GM23338 (cell line): Measurements from ENCODE around the gene ARSD. TPM values are rescaled to one million over a fixed set of nuclear protein-coding genes. Genes with fewer than 3 reads are reported as not detected.

Experiments used
- ATAC-seq: fragments of 200-7000 bp; cut with Tn5 transposase; 3 replicates; pipeline ENCODE4 v1.9.1; 2020
- DNase-seq: peaks from one replicate; pipeline ENCODE4 v3.0.0-alpha.2; 2015; ENCODE audit warnings: low spot score
- H2AFZ ChIP-seq: fragments of 200-600 bp; sonication (generic); 2 replicates; pipeline ENCODE4 v1.8.0; 2016; ENCODE audit warnings: antibody characterized with exemption, mild to moderate bottlenecking, moderate library complexity
- H3F3A ChIP-seq: fragments of 200-600 bp; sonication (generic); replicated peaks from 2 replicates; pipeline ENCODE4 v1.8.0; 2017; ENCODE audit warnings: antibody characterized with exemption, mixed run types, low read depth
- H3K27ac ChIP-seq: fragments of 200-600 bp; sonication (generic); 2 replicates; pipeline ENCODE4 v1.6.1; 2016; ENCODE audit warnings: low read depth
- H3K27me3 ChIP-seq: fragments of 200-600 bp; sonication (generic); 2 replicates; pipeline ENCODE4 v1.8.0; 2016; ENCODE audit warnings: mild to moderate bottlenecking, mixed run types, moderate library complexity; ENCODE audit not compliant: insufficient read depth
- H3K36me3 ChIP-seq: fragments of 200-600 bp; sonication (generic); 2 replicates; pipeline ENCODE4 v1.8.0; 2016; ENCODE audit warnings: mild to moderate bottlenecking; ENCODE audit not compliant: insufficient read depth
- H3K4me1 ChIP-seq: fragments of 200-600 bp; sonication (generic); 2 replicates; pipeline ENCODE4 v1.8.0; 2016; ENCODE audit warnings: mild to moderate bottlenecking, moderate library complexity; ENCODE audit not compliant: insufficient read depth
- H3K4me2 ChIP-seq: fragments of 200-600 bp; sonication (generic); 2 replicates; pipeline ENCODE4 v1.7.1; 2017; ENCODE audit warnings: mixed run types
- H3K4me3 ChIP-seq: fragments of 200-600 bp; sonication (generic); 2 replicates; pipeline ENCODE4 v1.6.1; 2016; ENCODE audit warnings: mixed run types
- H3K79me2 ChIP-seq: fragments of 200-600 bp; sonication (generic); replicated peaks from 2 replicates; pipeline ENCODE4 v1.8.0; 2017; ENCODE audit warnings: mild to moderate bottlenecking; ENCODE audit not compliant: insufficient read depth
- H3K9me2 ChIP-seq: fragments of 200-600 bp; sonication (generic); 2 replicates; pipeline ENCODE4 v1.8.0; 2017; ENCODE audit not compliant: insufficient read depth
- H4K20me1 ChIP-seq: fragments of 200-600 bp; sonication (generic); replicated peaks from 2 replicates; pipeline ENCODE4 v1.8.0; 2017; ENCODE audit warnings: mild to moderate bottlenecking; ENCODE audit not compliant: insufficient read depth
- H3K27ac Mint-ChIP-seq: 2 replicates; pipeline ENCODE4 v1.8.0; 2020; ENCODE audit warnings: inconsistent platforms, mild to moderate bottlenecking, moderate library complexity, mixed read lengths
- H3K27me3 Mint-ChIP-seq: 3 replicates; pipeline ENCODE4 v1.8.0; 2022; ENCODE audit warnings: low read depth, mild to moderate bottlenecking, moderate library complexity, mixed read lengths, inconsistent platforms; ENCODE audit not compliant: insufficient read depth, poor library complexity
- H3K36me3 Mint-ChIP-seq: 3 replicates; pipeline ENCODE4 v1.8.0; 2021; ENCODE audit warnings: low read depth, mild to moderate bottlenecking, inconsistent platforms, moderate library complexity, mixed read lengths
- H3K4me1 Mint-ChIP-seq: 3 replicates; pipeline ENCODE4 v1.8.0; 2020; ENCODE audit warnings: mild to moderate bottlenecking, inconsistent platforms, mixed read lengths
- H3K4me3 Mint-ChIP-seq: 3 replicates; pipeline ENCODE4 v1.8.0; 2021; ENCODE audit warnings: moderate library complexity, mild to moderate bottlenecking, inconsistent platforms, mixed read lengths
- H3K9me3 Mint-ChIP-seq: 3 replicates; pipeline ENCODE4 v1.8.0; 2020; ENCODE audit warnings: moderate library complexity, mild to moderate bottlenecking, inconsistent platforms, mixed read lengths
- CREB1 ChIP-seq: fragments of 250-450 bp; sonication (Bioruptor Pico); IDR thresholded peaks from 2 replicates; pipeline ENCODE4 v1.5.0; 2020; ENCODE audit warnings: low read depth, mild to moderate bottlenecking, moderate library complexity
- EZH2 ChIP-seq: fragments of 200-600 bp; sonication (generic); IDR thresholded peaks from one replicate; pipeline ENCODE4 v1.8.0; 2017; ENCODE audit warnings: antibody characterized with exemption, mild to moderate bottlenecking, low read depth; ENCODE audit not compliant: unreplicated experiment
- EZH2phosphoT487 ChIP-seq: fragments of 200-600 bp; sonication (generic); IDR thresholded peaks from one replicate; pipeline ENCODE4 v1.8.1; 2018; ENCODE audit warnings: antibody characterized with exemption; ENCODE audit not compliant: unreplicated experiment
- JUNB ChIP-seq: IDR thresholded peaks from one replicate; pipeline ENCODE4 v1.6.1; 2016; ENCODE audit warnings: antibody characterized with exemption; ENCODE audit not compliant: unreplicated experiment
- NANOG ChIP-seq: IDR thresholded peaks from 2 replicates; pipeline ENCODE4 v1.6.1; 2016; ENCODE audit warnings: antibody characterized with exemption, borderline replicate concordance
- POLR2AphosphoS5 ChIP-seq: IDR thresholded peaks from 2 replicates; pipeline ENCODE4 v1.6.1; 2016; ENCODE audit warnings: antibody characterized with exemption, low read depth
- STAT1 ChIP-seq: IDR thresholded peaks from one replicate; pipeline ENCODE4 v1.6.1; 2016; ENCODE audit warnings: antibody characterized with exemption; ENCODE audit not compliant: unreplicated experiment
- ZNF114 ChIP-seq: fragments of 250-450 bp; sonication (Bioruptor Pico); IDR thresholded peaks from 2 replicates; pipeline ENCODE4 v1.5.0; 2020; ENCODE audit warnings: mild to moderate bottlenecking, moderate library complexity
- ZNF331 ChIP-seq: fragments of 250-450 bp; sonication (Bioruptor Pico); IDR thresholded peaks from 2 replicates; pipeline ENCODE4 v1.5.0; 2020; ENCODE audit warnings: low read depth, mild to moderate bottlenecking, moderate library complexity
- polyA plus RNA-seq: library from polyadenylated mRNA; unstranded; fragments of >200 nt; fragmentation: Nextera tagmentation; extraction: Ambion mirVana; gene quantifications from 2 replicates; pipeline ENCODE4 v1.2.1, GENCODE V29; 2016
- total RNA-seq: library from RNA; depleted of rRNA; stranded (reverse); fragments of >200 nt; shearing (Covaris generic); gene quantifications from 2 replicates; pipeline ENCODE4 v1.2.3, GENCODE V29; 2014
- TF ChIP-seq, protein P1 (sequence below), 2 experiments: fragments of 200-600 bp in 1 of 2; sonication (generic) in 1 of 2; conservative IDR thresholded peaks; 2 replicates each; pipeline versions ENCODE4 v1.5.1 to v1.6.1; 2016 to 2017; ENCODE audit warnings: antibody characterized with exemption in 2 of 2, low read depth in 2 of 2, mild to moderate bottlenecking in 2 of 2, moderate library complexity in 1 of 2
- TF ChIP-seq, protein P2 (sequence below): fragments of 250-450 bp; sonication (Bioruptor Pico); IDR thresholded peaks from 2 replicates; pipeline ENCODE4 v1.5.0; 2020; ENCODE audit warnings: mild to moderate bottlenecking, moderate library complexity
- TF ChIP-seq, protein P3 (sequence below): IDR thresholded peaks from 2 replicates; pipeline ENCODE4 v1.6.1; 2016; ENCODE audit warnings: antibody characterized with exemption
- TF ChIP-seq, protein P4 (sequence below): IDR thresholded peaks from one replicate; pipeline ENCODE4 v1.6.1; 2018; ENCODE audit warnings: antibody characterized with exemption; ENCODE audit not compliant: unreplicated experiment

Gene ARSD
- total and polyA plus RNA-seq, 2 experiments from 2014 or later, result 1.3 to 1.7 TPM

DNA sequence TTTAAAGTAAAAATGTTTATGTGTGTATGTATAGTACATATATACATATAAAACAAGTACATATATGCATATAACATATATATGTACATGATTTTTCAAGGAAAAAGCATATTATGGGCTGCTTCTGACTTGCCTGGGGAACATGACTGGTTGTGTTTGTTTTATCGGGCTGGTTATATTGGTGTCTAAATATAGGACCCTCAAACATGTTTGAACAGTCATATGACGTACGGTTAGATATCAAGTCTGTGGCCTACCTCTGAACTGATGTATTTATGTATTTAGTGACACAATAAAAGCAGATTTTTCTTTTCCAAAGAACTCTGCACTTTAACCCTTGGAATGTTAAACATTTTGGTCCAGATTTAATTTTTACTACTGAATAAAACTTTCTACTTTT lies 37.9 kb upstream of the ARSD start:
- no peak for TF ChIP-seq NANOG
- no peak for TF ChIP-seq ZNF114 (CRISPR knock-in tag)
- TF ChIP-seq, protein P1, sequence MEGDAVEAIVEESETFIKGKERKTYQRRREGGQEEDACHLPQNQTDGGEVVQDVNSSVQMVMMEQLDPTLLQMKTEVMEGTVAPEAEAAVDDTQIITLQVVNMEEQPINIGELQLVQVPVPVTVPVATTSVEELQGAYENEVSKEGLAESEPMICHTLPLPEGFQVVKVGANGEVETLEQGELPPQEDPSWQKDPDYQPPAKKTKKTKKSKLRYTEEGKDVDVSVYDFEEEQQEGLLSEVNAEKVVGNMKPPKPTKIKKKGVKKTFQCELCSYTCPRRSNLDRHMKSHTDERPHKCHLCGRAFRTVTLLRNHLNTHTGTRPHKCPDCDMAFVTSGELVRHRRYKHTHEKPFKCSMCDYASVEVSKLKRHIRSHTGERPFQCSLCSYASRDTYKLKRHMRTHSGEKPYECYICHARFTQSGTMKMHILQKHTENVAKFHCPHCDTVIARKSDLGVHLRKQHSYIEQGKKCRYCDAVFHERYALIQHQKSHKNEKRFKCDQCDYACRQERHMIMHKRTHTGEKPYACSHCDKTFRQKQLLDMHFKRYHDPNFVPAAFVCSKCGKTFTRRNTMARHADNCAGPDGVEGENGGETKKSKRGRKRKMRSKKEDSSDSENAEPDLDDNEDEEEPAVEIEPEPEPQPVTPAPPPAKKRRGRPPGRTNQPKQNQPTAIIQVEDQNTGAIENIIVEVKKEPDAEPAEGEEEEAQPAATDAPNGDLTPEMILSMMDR (conservative IDR thresholded peaks at IDR 0.05; ENCODE audit: low read depth in 2 of 2), result no peak
- no peak for TF ChIP-seq EZH2
- TF ChIP-seq POLR2AphosphoS5, result no peak
- TF ChIP-seq JUNB, result no peak
- no peak for TF ChIP-seq STAT1
- TF ChIP-seq, protein P2, sequence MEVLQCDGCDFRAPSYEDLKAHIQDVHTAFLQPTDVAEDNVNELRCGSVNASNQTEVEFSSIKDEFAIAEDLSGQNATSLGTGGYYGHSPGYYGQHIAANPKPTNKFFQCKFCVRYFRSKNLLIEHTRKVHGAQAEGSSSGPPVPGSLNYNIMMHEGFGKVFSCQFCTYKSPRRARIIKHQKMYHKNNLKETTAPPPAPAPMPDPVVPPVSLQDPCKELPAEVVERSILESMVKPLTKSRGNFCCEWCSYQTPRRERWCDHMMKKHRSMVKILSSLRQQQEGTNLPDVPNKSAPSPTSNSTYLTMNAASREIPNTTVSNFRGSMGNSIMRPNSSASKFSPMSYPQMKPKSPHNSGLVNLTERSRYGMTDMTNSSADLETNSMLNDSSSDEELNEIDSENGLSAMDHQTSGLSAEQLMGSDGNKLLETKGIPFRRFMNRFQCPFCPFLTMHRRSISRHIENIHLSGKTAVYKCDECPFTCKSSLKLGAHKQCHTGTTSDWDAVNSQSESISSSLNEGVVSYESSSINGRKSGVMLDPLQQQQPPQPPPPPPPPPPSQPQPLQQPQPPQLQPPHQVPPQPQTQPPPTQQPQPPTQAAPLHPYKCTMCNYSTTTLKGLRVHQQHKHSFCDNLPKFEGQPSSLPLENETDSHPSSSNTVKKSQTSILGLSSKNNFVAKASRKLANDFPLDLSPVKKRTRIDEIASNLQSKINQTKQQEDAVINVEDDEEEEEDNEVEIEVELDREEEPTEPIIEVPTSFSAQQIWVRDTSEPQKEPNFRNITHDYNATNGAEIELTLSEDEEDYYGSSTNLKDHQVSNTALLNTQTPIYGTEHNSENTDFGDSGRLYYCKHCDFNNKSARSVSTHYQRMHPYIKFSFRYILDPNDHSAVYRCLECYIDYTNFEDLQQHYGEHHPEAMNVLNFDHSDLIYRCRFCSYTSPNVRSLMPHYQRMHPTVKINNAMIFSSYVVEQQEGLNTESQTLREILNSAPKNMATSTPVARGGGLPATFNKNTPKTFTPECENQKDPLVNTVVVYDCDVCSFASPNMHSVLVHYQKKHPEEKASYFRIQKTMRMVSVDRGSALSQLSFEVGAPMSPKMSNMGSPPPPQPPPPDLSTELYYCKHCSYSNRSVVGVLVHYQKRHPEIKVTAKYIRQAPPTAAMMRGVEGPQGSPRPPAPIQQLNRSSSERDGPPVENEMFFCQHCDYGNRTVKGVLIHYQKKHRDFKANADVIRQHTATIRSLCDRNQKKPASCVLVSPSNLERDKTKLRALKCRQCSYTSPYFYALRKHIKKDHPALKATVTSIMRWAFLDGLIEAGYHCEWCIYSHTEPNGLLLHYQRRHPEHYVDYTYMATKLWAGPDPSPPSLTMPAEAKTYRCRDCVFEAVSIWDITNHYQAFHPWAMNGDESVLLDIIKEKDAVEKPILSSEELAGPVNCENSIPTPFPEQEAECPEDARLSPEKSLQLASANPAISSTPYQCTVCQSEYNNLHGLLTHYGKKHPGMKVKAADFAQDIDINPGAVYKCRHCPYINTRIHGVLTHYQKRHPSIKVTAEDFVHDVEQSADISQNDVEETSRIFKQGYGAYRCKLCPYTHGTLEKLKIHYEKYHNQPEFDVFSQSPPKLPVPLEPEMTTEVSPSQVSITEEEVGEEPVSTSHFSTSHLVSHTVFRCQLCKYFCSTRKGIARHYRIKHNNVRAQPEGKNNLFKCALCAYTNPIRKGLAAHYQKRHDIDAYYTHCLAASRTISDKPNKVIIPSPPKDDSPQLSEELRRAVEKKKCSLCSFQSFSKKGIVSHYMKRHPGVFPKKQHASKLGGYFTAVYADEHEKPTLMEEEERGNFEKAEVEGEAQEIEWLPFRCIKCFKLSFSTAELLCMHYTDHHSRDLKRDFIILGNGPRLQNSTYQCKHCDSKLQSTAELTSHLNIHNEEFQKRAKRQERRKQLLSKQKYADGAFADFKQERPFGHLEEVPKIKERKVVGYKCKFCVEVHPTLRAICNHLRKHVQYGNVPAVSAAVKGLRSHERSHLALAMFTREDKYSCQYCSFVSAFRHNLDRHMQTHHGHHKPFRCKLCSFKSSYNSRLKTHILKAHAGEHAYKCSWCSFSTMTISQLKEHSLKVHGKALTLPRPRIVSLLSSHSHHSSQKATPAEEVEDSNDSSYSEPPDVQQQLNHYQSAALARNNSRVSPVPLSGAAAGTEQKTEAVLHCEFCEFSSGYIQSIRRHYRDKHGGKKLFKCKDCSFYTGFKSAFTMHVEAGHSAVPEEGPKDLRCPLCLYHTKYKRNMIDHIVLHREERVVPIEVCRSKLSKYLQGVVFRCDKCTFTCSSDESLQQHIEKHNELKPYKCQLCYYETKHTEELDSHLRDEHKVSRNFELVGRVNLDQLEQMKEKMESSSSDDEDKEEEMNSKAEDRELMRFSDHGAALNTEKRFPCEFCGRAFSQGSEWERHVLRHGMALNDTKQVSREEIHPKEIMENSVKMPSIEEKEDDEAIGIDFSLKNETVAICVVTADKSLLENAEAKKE (CRISPR knock-in tag), result no peak
- TF ChIP-seq, protein P3, sequence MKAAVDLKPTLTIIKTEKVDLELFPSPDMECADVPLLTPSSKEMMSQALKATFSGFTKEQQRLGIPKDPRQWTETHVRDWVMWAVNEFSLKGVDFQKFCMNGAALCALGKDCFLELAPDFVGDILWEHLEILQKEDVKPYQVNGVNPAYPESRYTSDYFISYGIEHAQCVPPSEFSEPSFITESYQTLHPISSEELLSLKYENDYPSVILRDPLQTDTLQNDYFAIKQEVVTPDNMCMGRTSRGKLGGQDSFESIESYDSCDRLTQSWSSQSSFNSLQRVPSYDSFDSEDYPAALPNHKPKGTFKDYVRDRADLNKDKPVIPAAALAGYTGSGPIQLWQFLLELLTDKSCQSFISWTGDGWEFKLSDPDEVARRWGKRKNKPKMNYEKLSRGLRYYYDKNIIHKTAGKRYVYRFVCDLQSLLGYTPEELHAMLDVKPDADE, result no peak
- TF ChIP-seq ZNF331 (CRISPR knock-in tag), result no peak
- TF ChIP-seq, protein P4, sequence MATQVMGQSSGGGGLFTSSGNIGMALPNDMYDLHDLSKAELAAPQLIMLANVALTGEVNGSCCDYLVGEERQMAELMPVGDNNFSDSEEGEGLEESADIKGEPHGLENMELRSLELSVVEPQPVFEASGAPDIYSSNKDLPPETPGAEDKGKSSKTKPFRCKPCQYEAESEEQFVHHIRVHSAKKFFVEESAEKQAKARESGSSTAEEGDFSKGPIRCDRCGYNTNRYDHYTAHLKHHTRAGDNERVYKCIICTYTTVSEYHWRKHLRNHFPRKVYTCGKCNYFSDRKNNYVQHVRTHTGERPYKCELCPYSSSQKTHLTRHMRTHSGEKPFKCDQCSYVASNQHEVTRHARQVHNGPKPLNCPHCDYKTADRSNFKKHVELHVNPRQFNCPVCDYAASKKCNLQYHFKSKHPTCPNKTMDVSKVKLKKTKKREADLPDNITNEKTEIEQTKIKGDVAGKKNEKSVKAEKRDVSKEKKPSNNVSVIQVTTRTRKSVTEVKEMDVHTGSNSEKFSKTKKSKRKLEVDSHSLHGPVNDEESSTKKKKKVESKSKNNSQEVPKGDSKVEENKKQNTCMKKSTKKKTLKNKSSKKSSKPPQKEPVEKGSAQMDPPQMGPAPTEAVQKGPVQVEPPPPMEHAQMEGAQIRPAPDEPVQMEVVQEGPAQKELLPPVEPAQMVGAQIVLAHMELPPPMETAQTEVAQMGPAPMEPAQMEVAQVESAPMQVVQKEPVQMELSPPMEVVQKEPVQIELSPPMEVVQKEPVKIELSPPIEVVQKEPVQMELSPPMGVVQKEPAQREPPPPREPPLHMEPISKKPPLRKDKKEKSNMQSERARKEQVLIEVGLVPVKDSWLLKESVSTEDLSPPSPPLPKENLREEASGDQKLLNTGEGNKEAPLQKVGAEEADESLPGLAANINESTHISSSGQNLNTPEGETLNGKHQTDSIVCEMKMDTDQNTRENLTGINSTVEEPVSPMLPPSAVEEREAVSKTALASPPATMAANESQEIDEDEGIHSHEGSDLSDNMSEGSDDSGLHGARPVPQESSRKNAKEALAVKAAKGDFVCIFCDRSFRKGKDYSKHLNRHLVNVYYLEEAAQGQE, result no peak
- no peak for TF ChIP-seq CREB1 (CRISPR knock-in tag)
- no peak for TF ChIP-seq EZH2phosphoT487
- H3K4me1 ChIP-seq, result peaks cover 9% of the 10 kb centered on the region; the same call in 1 of the 2 replicates
- no peak overlapping the region for H3K4me2 ChIP-seq
- no peaks in the 10 kb centered on the region for H3K36me3 Mint-ChIP-seq
- no peak overlapping the region for H3K4me3 ChIP-seq
- H3K27ac Mint-ChIP-seq, result no peak overlapping the region
- no peaks in the 10 kb centered on the region for H3K9me2 ChIP-seq
- H4K20me1 ChIP-seq, result no peaks in the 10 kb centered on the region
- H3K9me3 Mint-ChIP-seq, result peaks cover 6% of the 10 kb centered on the region
- no peaks in the 10 kb centered on the region for H3K36me3 ChIP-seq
- no peak overlapping the region for H3K4me3 Mint-ChIP-seq
- no peak overlapping the region for H2AFZ ChIP-seq
- ATAC-seq (no peak), DNase-seq (no peak)
- no peaks in the 10 kb centered on the region for H3K79me2 ChIP-seq
- H3K27me3 ChIP-seq, result no peaks in the 10 kb centered on the region
- no peak overlapping the region for H3K27ac ChIP-seq
- H3F3A ChIP-seq, result no peaks in the 10 kb centered on the region
- peaks cover 3% of the 10 kb centered on the region for H3K27me3 Mint-ChIP-seq
- peaks cover 21% of the 10 kb centered on the region for H3K4me1 Mint-ChIP-seq
